ENCODE results near the gene SCGB3A2.

SCGB3A2 gene

GRCh38 chr5:147878066-147878759 lies at the start of gene SCGB3A2:
Gene SCGB3A2, plus strand, starts transcription at chr5:147878711. Its CDS starts 93 bp downstream, at chr5:147878804.
- DNase-seq, result no peak

DNA sequence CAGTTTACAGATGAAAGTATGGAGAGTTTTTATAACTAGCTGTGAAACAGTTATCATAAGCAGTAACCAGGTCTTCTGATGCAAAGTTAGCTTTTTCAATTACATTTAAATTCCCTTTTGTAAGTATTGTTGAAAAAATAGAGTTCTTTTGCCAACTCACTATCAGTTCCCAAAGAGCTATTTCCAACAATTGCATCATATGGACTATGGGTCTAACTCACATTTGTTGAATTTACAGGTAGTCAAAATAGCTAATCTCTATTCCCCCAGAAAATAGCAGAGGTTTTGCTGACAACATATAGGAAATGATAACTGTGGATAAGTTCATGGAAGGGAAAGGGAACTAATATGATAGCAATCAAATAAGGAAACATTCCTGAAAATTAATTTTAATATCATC lies 48.5 kb upstream of the SCGB3A2 start:
- DNase-seq, result no peak

- DNase-seq, result no peak
Observed at GRCh38 chr5:147831465-147831864, 47.0 kb upstream of the SCGB3A2 start, which contains the start of gene SPINK1. Gene SPINK1, minus strand, starts transcription at chr5:147831671. Its CDS starts 94 bp downstream, at chr5:147831577.

GRCh38 chr5:147832541-147832940 lies 46.0 kb upstream of the SCGB3A2 start:
- no peak for DNase-seq

- no peak for DNase-seq
Observed at GRCh38 chr5:147835386-147835798, 43.1 kb upstream of the SCGB3A2 start.

DNA sequence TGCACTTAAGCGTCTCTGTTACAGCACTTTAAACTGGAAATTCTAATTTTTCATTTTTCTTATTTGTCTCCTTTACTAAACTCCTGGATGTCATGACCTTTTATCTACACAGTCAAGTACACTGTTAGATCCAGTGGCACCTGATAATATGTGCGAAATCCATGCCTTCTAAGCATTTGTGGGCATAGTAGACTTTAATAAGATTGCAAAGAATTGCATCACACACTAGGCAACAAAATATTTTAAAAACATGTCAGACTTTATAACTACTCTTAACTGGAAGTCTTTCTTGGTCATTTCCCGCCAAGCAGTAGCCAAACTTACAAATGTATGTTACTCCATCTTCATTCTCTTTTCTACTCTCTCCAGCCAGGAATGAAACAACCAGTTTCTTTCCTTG lies 42.1 kb upstream of the SCGB3A2 start:
- DNase-seq, result no peak

GRCh38 chr5:147842869-147843268 lies 35.6 kb upstream of the SCGB3A2 start:
- no peak for DNase-seq

GRCh38 chr5:147844846-147845245 lies 33.7 kb upstream of the SCGB3A2 start:
- DNase-seq, result no peak

DNA sequence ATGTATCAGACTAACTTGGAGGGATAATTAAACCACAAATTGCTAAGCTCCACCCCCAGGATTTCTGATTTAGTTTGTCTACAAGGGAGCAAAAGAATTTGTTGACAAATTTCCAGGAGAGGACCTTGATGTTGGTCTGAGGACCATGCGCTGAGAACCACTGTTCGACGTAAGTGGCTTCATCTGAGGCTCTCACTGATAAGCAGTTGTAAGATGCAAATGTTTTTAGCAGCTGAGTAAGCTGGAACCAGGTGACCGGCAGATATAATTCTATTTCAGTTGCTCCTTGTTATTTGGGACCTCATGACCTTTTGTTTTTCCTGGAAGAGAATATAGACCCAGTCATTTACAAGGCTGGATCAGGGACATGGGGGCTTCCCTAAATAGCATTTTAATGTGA lies 32.9 kb upstream of the SCGB3A2 start:
- no peak for DNase-seq

GRCh38 chr5:147849226-147849625 lies 29.3 kb upstream of the SCGB3A2 start:
- DNase-seq, result no peak

GRCh38 chr5:147851578-147851977 lies 26.9 kb upstream of the SCGB3A2 start:
- DNase-seq, result no peak

- DNase-seq, result no peak
Observed at GRCh38 chr5:147852365-147852764, 26.1 kb upstream of the SCGB3A2 start.

- no peak for DNase-seq
Observed at GRCh38 chr5:147853372-147853987, 25.0 kb upstream of the SCGB3A2 start.

- DNase-seq, result no peak
Observed at GRCh38 chr5:147854331-147854730, 24.2 kb upstream of the SCGB3A2 start.

GRCh38 chr5:147854894-147855773 lies 23.4 kb upstream of the SCGB3A2 start:
- no peak for DNase-seq

- DNase-seq, result no peak
Observed at GRCh38 chr5:147855774-147856069, 22.8 kb upstream of the SCGB3A2 start.

DNA sequence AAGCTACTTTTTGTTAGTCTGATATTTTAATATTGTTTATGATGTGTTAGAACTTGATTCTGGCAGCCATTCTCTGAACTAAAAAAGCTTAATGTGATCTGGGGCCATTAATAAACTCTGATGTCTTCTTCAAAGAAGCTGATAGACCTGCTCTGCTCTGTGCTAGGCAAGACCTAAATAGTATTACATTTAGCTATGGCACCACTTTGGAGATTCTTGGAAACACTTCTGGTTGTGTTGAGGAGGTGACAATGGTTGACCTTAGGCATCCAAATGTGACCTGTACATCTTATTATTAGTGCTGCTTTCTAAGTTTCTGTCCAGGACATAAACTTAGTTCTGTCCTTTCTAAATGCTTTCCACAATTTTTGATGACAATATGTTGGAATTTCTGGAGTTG lies 21.7 kb upstream of the SCGB3A2 start:
- DNase-seq, result no peak

GRCh38 chr5:147857302-147858129 lies 21.0 kb upstream of the SCGB3A2 start:
- no peak for DNase-seq

- no peak for DNase-seq
Observed at GRCh38 chr5:147858565-147858964, 19.9 kb upstream of the SCGB3A2 start.

DNA sequence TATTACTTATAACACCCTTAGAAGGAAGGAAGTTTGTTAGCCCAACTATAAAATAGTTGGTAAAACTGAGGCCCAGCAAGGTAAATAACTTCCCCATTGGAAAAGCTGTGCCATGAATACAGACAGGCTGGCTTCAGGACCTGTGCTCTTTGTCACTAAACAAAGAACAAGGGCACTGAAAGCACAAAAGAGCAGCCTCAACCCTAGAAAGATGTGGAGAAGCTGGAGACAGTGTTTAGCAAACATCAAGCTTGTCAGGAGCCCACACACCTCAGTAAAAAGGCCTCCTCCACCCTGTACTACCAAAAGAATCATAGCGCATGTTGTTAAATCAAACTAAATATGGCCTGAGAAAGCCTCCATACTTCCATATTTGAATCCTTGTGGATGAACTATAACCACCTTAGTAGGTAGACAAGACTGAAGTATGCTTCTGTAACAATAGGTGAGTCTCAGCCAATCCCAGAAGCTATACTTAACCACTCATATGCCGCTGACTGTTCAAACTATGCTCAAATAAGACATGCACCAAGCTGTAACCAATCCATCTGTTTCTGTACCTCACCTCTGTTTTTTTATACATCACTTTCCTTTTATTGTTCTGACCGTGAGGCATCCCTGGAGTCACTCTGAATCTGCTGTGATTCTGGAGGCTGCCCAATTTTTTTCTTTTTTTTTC lies 18.4 kb upstream of the SCGB3A2 start:
- DNase-seq, result no peak

GRCh38 chr5:147860641-147861025 lies 17.9 kb upstream of the SCGB3A2 start:
- DNase-seq, result no peak

DNA sequence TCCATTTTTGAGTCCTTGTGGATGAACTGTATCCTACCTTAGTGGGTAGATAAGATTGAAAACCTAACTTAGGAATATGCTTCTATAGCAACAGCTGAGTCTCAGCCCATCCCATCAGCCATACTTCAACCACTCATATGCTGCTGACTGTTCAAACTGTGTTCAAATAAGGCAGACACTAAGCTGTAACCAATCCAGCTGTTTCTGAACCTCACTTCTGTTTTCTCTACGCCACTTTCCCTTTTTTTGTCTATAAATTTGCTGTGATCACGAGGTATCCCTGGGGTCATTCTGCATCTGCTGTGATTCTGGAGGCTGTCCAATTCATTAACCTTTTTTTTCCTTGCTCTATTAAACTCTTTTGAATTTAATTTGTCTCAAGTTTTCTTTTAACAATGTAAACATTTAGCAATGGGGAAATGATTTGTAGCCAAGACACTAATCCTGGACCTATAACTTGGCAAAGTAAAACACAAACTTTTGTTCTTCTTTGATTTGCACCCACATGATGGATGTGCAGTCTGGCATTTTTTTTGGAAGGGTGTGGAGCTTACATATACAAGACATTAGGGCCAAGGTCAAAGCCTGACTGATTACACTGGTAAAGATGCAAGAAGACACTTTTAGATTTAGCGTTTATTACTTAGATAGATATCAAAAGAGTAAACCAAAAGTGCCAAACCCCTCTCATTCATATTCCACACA lies 14.9 kb upstream of the SCGB3A2 start:
- no peak for DNase-seq

Data from MV-4-11 (cell line).